SH-SY5Y (cell line): Measurements from ENCODE around the gene SEL1L.

Source experiments
- GATA2 ChIP-seq: IDR thresholded peaks from 2 replicates; pipeline ENCODE4 v1.6.1; 2011; ENCODE audit warnings: mild to moderate bottlenecking, low read depth, low read length
- GATA3 ChIP-seq: IDR thresholded peaks from 2 replicates; pipeline ENCODE4 v1.6.1; 2011; ENCODE audit warnings: low read depth, mild to moderate bottlenecking, low read length, moderate library complexity

Gene SEL1L

DNA sequence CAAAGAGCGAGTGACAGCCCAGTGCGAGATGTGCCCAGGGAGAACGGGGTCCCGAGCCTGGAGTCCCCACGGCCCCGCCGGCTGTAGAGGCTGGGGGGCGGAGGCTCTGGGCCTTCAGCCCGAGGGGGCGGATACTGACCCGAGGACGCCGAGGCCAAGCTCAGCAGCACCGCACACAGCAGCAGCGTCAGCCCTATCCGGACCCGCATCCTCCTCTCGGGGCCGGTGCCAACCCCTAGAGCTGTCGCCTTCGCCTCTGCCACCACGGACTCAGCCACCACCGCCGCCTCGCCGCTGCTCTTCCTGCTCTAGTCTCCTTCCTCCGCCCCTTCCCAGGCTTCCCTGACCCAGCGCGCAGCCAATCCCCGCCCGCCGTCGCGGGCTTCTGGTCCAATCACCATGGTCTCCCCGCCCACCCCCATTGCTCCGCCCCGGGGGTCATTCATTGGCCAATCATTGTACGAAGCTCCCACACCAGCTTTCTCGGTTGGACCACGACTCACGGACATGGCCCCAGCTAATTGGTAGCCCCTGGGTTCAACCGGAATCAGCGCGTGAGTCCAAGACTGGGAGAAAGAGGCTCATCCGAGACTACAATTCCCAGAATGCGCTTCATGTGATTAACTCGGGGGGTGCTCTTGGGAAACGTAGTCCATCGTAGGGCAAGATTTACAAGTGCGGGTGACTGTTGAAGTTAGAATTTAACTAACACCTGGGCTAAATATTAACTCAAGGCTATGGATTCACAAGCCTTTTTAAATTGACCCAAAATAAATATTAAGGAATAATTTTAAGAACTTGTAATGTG is at the start of gene SEL1L:
Gene SEL1L, minus strand, starts transcription at position 318 of the 808 bp plus-strand sequence. Its CDS starts 109 bp downstream, at position 209.
- TF ChIP-seq GATA2 (no peak), GATA3 (no peak)

DNA sequence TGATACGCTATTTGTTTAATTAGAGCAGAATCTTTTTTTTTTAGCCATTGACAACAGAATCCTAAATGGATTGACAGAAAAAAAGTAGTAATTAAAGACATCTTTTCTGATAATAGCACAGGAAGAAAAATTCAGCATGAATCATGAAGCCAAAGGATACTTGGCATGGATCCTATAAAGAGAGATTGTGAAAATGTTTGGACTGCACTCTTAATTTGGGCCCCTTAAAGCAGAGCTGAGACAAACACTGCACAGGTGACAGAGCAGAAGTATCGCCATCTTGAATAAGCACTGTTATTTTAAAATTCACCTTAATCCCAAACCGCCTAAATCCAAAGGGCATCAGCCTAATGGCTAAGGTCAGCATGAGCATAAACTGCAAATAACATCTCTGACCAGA is 48.8 kb upstream of the SEL1L start:
- no peak for TF ChIP-seq GATA3
- TF ChIP-seq GATA2, result no peak

DNA sequence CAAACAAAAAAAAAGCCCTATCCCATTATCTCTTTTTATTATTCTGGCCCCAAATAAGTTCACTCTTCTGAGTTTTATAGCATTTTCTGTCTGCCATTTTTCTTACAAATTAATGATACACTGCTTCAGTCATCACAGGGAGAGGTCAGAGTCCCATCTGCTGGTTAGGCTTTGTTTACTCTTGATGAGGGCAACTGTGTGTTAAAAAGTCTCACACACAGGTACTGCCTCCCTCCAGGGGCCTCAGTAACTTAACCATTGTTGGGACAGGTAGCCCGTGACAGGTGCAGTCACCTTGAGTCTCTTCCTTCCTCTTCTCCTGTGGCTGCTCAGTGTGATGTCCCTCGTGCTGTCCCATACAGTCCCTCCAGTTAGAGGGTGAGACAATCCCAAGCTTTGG is 45.5 kb upstream of the SEL1L start:
- no peak for TF ChIP-seq GATA3
- TF ChIP-seq GATA2, result no peak

DNA sequence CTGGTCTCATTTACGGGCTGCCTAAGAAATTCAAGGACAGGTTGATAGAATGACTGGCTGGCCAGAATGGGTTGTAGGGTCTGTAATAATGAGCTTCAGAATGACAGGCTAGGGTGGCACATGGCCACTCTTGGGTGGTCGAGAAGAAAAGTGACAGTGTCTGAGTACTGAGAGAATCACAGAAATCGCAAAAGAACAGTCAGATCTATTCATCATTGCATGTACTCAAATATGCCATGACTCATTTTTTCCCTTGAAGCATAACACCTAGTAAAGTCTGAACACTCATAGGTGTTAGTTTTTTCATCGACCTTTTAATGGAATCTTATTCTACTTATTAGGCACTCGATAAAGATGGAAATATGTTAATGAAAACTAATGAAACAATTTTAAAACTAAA is 37.8 kb upstream of the SEL1L start:
- TF ChIP-seq GATA2 (no peak), GATA3 (no peak)

DNA sequence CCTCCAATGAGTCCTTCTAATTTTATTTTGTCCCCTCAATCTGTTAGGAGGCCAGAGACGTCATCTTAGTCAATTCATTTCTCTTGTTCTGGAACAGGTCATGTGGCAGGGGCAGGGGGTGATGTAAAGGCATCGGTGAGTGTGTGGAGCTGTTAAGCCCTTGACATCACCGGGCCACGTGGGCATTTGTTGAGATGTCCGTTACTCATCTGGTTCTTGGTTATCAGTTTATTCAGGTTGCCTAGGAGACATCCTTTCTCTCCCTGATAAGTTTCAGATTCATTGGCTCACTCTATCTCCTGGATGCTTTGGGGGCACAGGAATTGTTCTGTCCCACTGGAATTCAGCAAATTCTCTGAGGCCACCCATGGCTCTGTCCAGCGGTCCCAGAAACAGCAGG is 33.6 kb upstream of the SEL1L start:
- TF ChIP-seq GATA3 (no peak), GATA2 (no peak)

DNA sequence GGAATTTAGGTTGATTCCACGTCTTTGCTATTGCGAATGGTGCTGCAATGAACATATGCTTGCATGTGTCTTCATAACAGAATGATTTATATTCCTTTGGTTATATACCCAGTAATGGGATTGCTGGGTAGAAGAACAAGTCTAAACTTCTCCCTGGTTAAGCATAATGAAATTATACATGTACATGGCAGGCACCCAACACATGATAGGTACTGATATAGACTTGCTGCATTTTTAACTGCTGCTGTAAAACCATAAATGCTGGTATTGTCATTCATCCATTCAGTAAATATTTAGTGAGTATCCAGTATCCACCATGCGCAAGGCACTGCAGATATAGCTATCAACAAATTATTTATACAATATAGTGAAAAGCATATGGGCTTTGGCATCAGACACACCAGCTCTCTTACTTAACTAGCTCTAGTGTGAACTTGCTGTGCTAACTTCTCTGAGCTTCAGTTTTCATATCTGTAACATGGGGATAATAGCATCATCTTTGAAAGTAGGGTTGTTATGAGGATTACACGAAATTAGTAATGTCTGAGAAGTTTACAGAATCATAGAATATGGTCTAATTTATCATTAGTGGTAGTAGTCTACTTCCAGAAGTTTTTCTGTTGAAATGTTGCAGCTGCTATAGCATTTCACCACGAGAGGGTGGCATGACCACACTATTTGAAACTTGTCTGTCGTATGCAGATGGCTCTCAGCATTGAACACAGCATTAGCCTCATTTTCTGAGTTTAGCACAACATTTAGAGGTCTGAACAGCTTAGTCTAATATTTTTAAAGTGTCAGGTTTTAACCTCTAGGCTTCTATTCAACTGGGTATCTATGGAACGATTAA is 32.0 kb upstream of the SEL1L start:
- TF ChIP-seq GATA3 (no peak), GATA2 (no peak)

DNA sequence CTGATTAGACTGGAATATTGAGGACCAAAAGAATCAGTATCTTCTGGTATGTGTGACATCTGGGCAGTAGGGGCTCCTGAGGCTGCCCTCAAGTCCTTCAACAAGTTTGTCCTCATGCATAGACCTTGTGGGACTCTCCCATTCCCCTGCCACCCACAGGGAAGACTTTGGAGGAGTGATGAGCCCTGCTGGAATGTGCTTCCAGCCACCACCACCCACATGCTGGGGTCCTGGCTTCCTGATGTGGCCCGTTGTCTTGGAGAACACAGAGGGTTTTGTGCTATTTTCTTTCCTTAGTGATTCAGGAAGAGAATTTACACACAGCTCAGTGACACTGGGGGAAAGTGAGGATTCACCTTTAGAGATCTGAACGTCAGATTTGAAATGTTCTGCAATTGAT is 29.2 kb upstream of the SEL1L start:
- TF ChIP-seq GATA3 (no peak), GATA2 (no peak)

DNA sequence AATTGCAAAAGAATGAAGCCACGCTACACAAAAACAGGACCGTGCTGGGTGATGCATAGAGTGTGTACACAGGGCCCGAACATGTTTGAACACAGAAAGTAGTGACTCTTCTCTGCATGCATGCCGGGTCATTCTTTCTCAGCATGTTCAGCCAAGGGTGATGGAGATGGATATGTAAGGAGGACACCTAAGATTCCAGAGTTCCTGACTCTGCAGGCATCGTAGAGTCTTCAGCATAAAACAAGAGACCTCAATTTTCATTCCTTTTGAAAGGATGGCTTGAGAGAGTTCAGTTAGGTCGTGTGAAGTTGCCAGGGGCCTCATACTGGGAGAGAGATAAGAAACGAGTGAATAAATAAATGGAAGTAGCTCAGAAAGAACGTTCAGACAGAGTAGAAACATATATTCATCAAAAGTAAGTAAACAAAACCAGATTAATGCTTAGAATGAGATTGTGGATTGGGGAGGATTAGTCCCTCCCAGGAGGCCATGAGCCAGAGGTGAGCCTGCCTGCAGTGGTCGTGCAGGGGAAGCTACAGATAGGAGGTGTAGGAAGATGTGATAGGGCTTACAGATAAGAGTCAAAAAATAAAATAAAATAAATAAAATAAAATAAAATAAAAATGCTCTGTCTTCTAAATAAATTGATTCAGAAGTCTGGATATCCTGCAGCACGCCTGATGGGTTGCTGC is 27.6 kb upstream of the SEL1L start:
- TF ChIP-seq GATA2 (no peak), GATA3 (no peak)

DNA sequence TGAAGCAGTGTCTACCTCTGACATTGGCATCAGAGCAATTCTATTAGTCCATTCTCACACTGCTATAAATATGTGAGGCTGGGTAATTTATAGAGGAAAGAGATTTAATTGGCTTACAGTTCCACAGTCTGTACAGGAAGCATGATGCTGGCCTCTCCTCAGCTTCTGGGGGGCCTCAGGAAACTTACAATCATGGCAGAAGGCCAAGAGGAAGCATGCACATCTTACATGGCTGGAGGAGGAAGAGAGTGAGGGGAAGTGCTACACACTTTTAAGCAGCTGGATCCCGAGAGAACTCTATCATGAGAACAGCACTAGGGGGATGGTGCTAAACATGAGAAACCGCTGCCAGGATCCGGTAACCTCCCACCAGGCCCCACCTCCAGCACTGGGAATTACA is 25.7 kb upstream of the SEL1L start:
- TF ChIP-seq GATA3 (no peak), GATA2 (no peak)

DNA sequence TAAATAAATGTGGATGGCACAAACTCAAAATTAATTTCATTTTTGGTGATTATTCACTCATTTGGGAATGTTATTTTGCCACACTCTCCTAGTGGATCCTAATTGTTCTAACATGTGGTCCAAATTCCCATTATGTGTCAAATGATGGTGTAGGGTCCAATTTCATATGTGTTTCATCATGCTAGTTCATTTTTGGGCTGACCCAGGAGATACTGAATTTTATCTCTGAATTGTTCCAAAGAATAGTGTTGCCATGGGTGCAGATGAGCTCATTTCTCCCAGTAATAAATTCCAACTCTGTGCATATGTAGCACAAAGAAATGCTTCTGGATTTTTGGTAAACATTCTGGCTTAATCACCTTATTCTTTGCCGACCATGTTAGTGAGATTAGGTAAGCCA is 23.5 kb upstream of the SEL1L start:
- TF ChIP-seq GATA2 (no peak), GATA3 (no peak)

DNA sequence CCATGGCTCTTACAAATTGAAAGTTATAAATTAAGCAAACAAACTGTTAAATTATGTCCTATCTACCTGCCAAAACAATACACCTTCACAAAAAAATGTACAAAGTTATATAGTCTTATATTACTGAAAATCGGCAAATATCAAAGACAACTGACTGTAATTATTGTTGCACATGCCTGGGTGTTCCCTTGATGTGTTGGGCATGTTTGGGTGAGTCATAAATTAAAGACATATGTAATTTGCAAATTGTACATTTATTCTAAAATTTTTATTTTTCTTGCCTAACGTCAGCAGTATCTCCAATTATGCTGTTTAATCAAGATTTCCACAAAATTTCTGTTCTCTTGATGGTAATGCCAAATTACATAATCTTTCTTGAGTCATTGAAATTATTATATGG is 22.0 kb upstream of the SEL1L start:
- TF ChIP-seq GATA2, result no peak
- no peak for TF ChIP-seq GATA3

DNA sequence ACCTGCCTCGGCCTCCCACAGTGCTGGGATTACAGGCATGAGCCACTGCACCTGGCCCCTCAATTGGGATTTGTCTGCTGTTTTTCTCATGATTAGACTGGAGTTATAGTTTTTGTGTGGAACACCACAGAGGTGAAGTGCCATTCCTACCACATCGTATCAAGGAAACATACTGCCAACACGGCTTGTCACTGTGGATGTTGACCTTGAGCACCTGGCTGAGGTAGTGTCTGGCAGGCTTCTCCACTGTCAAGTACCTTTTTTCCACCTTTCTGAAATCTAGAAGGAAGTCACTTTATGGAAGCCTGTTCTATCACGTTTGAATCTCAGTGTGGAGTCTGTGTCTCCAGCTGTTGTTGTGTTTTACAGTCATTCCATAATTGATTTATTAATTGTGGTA is 21.4 kb upstream of the SEL1L start:
- TF ChIP-seq GATA2 (no peak), GATA3 (no peak)

DNA sequence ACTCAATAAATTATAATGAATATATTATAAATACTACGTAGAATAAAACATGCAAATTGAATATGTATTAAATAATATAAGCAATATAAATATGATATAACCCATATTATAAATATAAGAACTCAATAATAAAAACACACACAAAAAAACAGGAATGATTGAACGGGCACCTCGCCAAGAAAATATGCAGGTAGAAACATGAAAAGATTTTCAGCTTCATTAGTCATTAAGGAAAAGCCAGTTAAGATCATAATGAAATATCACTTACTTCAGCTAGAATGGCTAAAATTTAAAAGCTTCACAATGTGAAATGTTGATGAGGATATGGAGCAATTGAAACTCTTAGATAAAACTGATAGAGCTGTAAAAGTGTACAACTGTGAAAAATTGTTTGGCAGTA is 17.8 kb upstream of the SEL1L start:
- TF ChIP-seq GATA3 (no peak), GATA2 (no peak)

DNA sequence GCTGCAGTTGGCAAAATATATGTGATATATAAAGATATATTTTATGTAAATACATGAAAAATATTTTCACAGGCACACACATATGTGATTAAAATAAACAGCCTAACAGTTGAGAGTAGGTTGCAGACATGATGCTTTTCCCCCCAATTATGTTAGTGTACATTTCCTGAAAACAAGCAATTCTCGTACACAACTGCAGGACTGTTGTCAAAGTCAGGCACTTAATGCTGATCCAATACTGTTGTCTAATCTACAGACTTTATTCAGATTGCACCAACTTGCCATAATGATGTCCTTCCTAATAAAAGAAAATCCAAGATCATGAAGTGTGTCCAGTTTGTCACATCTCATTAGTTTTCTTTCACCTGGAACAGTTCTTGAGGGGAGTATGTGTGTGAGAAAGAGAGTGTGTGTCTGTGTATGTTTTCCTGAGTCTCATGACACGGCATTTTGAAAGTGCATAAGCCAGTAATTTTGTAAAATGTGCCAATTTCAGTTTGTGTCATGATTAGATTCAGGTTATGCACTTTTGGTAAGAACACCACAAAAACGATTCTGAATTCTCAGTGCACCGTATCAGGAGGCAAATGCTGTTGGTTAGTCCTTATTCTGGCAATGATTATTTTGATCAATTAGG is 16.5 kb upstream of the SEL1L start:
- no peak for TF ChIP-seq GATA3
- no peak for TF ChIP-seq GATA2

DNA sequence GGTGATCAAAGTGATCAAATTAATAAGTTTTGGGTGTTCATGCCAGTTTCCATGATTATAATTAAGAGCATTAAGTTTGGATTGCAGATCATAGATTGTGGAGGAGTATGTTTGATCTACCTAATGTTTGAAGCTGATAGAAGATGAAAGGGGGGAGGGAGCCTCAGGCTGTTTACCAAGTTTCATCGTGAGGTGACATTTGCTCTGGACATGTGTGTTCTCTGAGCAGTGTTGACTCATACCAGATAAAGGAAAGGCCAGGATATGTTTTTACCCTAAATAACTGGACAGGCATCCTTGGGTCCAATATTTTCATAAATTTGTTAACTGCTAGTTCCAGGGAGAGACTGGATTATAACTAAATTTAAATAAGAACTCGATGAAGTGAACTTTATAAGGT is 3.5 kb upstream of the SEL1L start:
- TF ChIP-seq GATA3 (no peak), GATA2 (no peak)
